HCT116 (cell line): Measurements from ENCODE around the gene MYLK3. TPM values are rescaled to one million over a fixed set of nuclear protein-coding genes. Genes with fewer than 3 reads are reported as not detected.

ENCODE experiments used
- ATAC-seq: fragments of 200-7000 bp; cut with Tn5 transposase; 2 replicates; pipeline ENCODE4 v1.9.1; 2020; ENCODE audit warnings: mild to moderate bottlenecking, moderate library complexity
- BruUV-seq: library from RNA; stranded (reverse); fragments of 400-500 nt; replicated peaks from 2 replicates; lab custom pipeline; 2021; lab: Mats Ljungman, UMichigan
- CTCF ChIA-PET: fragments of 300-600 bp; sonication (Branson Sonifier 250); formaldehyde crosslinking; loops from one replicate; lab custom pipeline; 2021; ENCODE audit warnings: antibody characterized with exemption; lab: Charles Lee
- POLR2A ChIA-PET: fragments of 300-600, 350-600 bp; sonication (Branson Sonifier 250); formaldehyde crosslinking; loops from one replicate; lab custom pipeline; 2021; ENCODE audit warnings: antibody characterized with exemption; lab: Charles Lee
- RAD21 ChIA-PET, 2 experiments: fragments of 300-600 bp; sonication (Branson Sonifier 250); formaldehyde crosslinking; loops; one replicate each; lab custom pipeline; 2023; ENCODE audit warnings: low total read pairs in 2 of 2; ENCODE audit not compliant: uncharacterized antibody in 2 of 2, unreplicated experiment in 2 of 2, low non-redundant PET in 1 of 2; lab: Charles Lee
- DNase-seq: peaks from one replicate; pipeline ENCODE4 v3.0.0-alpha.2; 2010; ENCODE audit warnings: low read depth, low spot score
- H2AFZ ChIP-seq: fragments of 200-600 bp; shearing (Covaris generic), sonication (generic); 2 replicates; pipeline ENCODE4 v1.6.1; 2017; ENCODE audit warnings: low read depth, mixed run types, mixed read lengths, antibody characterized with exemption, low read length; ENCODE audit not compliant: poor library complexity, severe bottlenecking
- H3K27ac ChIP-seq: 2 replicates; pipeline ENCODE4 v1.5.1; 2012; ENCODE audit warnings: low read depth, low read length
- H3K27me3 ChIP-seq: fragments of 200-600 bp; sonication (generic); 2 replicates; pipeline ENCODE4 v1.6.1; 2016; ENCODE audit warnings: mixed run types, low read length, mixed read lengths; ENCODE audit not compliant: insufficient read depth
- H3K36me3 ChIP-seq, 2 experiments: fragments of 200-500 bp in 1 of 2; fragments of 200-600 bp in 1 of 2; sonication (Bioruptor generic) in 1 of 2; sonication (generic) in 1 of 2; 2 replicates each; pipeline versions ENCODE4 v1.5.1 to v1.6.1; 2014 to 2016; ENCODE audit warnings: low read length in 2 of 2, inconsistent platforms in 1 of 2, mixed read lengths in 1 of 2, mixed run types in 1 of 2; ENCODE audit not compliant: insufficient read depth in 2 of 2, control insufficient read depth in 1 of 2
- H3K4me1 ChIP-seq, 2 experiments: fragments of 200-600 bp in 1 of 2; sonication (generic) in 1 of 2; 2 replicates each; pipeline versions ENCODE4 v1.5.1 to v1.6.1; 2012 to 2017; ENCODE audit warnings: low read length in 2 of 2, inconsistent platforms in 1 of 2, mild to moderate bottlenecking in 1 of 2, mixed read lengths in 1 of 2, mixed run types in 1 of 2, moderate library complexity in 1 of 2; ENCODE audit not compliant: insufficient read depth in 2 of 2, control insufficient read depth in 1 of 2
- H3K4me2 ChIP-seq: fragments of 200-600 bp; sonication (generic); 2 replicates; pipeline ENCODE4 v1.6.1; 2017; ENCODE audit warnings: mixed run types, low read length, mixed read lengths
- H3K4me3 ChIP-seq, 2 experiments: fragments of 200-600 bp in 1 of 2; sonication (generic) in 1 of 2; replicated peaks in 1 of 2; 2 replicates each; pipeline ENCODE4 v1.5.1; 2011 to 2016; ENCODE audit warnings: low read length in 2 of 2, control low read depth in 1 of 2, low read depth in 1 of 2, mild to moderate bottlenecking in 1 of 2, mixed read lengths in 1 of 2, mixed run types in 1 of 2
- H3K79me2 ChIP-seq: fragments of 200-600 bp; sonication (generic); 2 replicates; pipeline ENCODE4 v1.6.1; 2017; ENCODE audit warnings: mild to moderate bottlenecking, mixed run types, low read length, moderate library complexity, mixed read lengths; ENCODE audit not compliant: insufficient read depth
- H3K9ac ChIP-seq: fragments of 200-600 bp; sonication (generic); 2 replicates; pipeline ENCODE4 v1.6.1; 2016; ENCODE audit warnings: low read length, mixed read lengths
- H3K9me2 ChIP-seq: fragments of 200-600 bp; sonication (generic), shearing (Covaris generic); 2 replicates; pipeline ENCODE4 v1.6.1; 2017; ENCODE audit warnings: mixed run types, mild to moderate bottlenecking, moderate library complexity; ENCODE audit not compliant: insufficient read depth
- H3K9me3 ChIP-seq, 2 experiments: fragments of 200-500 bp in 1 of 2; fragments of 200-600 bp in 1 of 2; sonication (Bioruptor generic) in 1 of 2; sonication (generic) in 1 of 2; 2 replicates each; pipeline ENCODE4 v1.6.1; 2014 to 2017; ENCODE audit warnings: low read length in 2 of 2, mixed read lengths in 2 of 2, inconsistent platforms in 1 of 2, low read depth in 1 of 2, mild to moderate bottlenecking in 1 of 2, mixed run types in 1 of 2, moderate library complexity in 1 of 2; ENCODE audit not compliant: control insufficient read depth in 1 of 2, insufficient read depth in 1 of 2
- H4K20me1 ChIP-seq: fragments of 200-600 bp; sonication (generic), shearing (Covaris generic); 2 replicates; pipeline ENCODE4 v1.6.1; 2017; ENCODE audit warnings: mixed run types, mild to moderate bottlenecking, moderate library complexity; ENCODE audit not compliant: insufficient read depth
- ATF3 ChIP-seq: IDR thresholded peaks from 2 replicates; pipeline ENCODE4 v1.6.1; 2012
- CBX3 ChIP-seq: IDR thresholded peaks from 2 replicates; pipeline ENCODE4 v1.6.1; 2012; ENCODE audit warnings: low read depth
- ELF1 ChIP-seq: IDR thresholded peaks from 2 replicates; pipeline ENCODE4 v1.6.1; 2012; ENCODE audit warnings: low read depth, borderline replicate concordance
- EZH2 ChIP-seq: fragments of 200-600 bp; sonication (generic); IDR thresholded peaks from 2 replicates; pipeline ENCODE4 v1.6.1; 2017; ENCODE audit warnings: antibody characterized with exemption, mixed run types
- JUND ChIP-seq: IDR thresholded peaks from 2 replicates; pipeline ENCODE4 v1.6.1; 2012
- POLR2A ChIP-seq: IDR thresholded peaks from 2 replicates; pipeline ENCODE4 v1.7.0; 2011; ENCODE audit warnings: borderline replicate concordance; ENCODE audit not compliant: insufficient read depth, insufficient read length; ENCODE audit errors: extremely low read depth
- POLR2AphosphoS5 ChIP-seq: IDR thresholded peaks from 2 replicates; pipeline ENCODE4 v1.6.1; 2011; ENCODE audit warnings: mild to moderate bottlenecking, low read depth, low read length, moderate library complexity
- RAD21 ChIP-seq: IDR thresholded peaks from 2 replicates; pipeline ENCODE4 v1.6.1; 2012; ENCODE audit warnings: low read depth, mild to moderate bottlenecking
- REST ChIP-seq: IDR thresholded peaks from 2 replicates; pipeline ENCODE4 v1.6.1; 2012; ENCODE audit warnings: low read depth
- SP1 ChIP-seq: IDR thresholded peaks from 2 replicates; pipeline ENCODE4 v1.6.1; 2012; ENCODE audit warnings: low read depth
- YY1 ChIP-seq: IDR thresholded peaks from 2 replicates; pipeline ENCODE4 v1.6.1; 2011; ENCODE audit warnings: low read length, low read depth, moderate library complexity, mild to moderate bottlenecking; ENCODE audit not compliant: insufficient replicate concordance; ENCODE audit errors: extremely low read depth
- ZFX ChIP-seq: fragments of 450-650 bp; IDR thresholded peaks from 2 replicates; pipeline ENCODE4 v1.6.1; 2017
- intact Hi-C: fragments of 100-400 bp; cut with micrococcal nuclease; formaldehyde crosslinking; loops from 2 replicates; pipeline ENCODE4 v1.10.0; 2022
- total RNA-seq: library from RNA; stranded (reverse); gene quantifications from one replicate; pipeline ENCODE4 v1.2.1, GENCODE V29; 2021; ENCODE audit not compliant: unreplicated experiment

Gene MYLK3
- total RNA-seq, 1 experiment from 2014 or later: 0.22 TPM

GRCh38 chr16:46693598-46693997, 54.5 kb downstream of the MYLK3 start (continued):
- TF ChIP-seq REST (no peak), SP1 (no peak), YY1 (no peak), RAD21 (no peak), JUND (no peak), CBX3 (no peak), POLR2A (no peak)

- intact Hi-C loops: no loop called here
- Histone ChIP-seq H3K4me3 (0 out of 4 replicates have a peak overlapping the region, but pooled peaks of 1 of the 2 experiments have one; percentile 95), H3K27me3 (no peaks in the 10 kb centered on the region)
These were observed 56.4 kb downstream of the MYLK3 start for GRCh38 chr16:46691726-46692125.

More at GRCh38 chr16:46691726-46692125, 56.4 kb downstream of the MYLK3 start:
- Histone ChIP-seq H3K36me3 (peaks cover 34 to 45% of the 10 kb centered on the region in 2 experiments), H4K20me1 (peaks cover 11% of the 10 kb centered on the region; the same call in 1 of the 2 replicates), H3K27ac (no peak overlapping the region), H3K9me3 (no peaks in the 10 kb centered on the region), H3K79me2 (peaks cover 59% of the 10 kb centered on the region), H2AFZ (no peak overlapping the region), H3K4me1 (peaks cover 14 to 23% of the 10 kb centered on the region in 2 experiments; a peak in 3 of 4 replicates), H3K9me2 (no peaks in the 10 kb centered on the region), H3K9ac (no peak overlapping the region), H3K4me2 (peak overlapping the region; percentile 90; the same call in 1 of the 2 replicates)
- TF ChIP-seq CBX3 (no peak), ELF1 (no peak), ATF3 (no peak), ZFX (no peak), EZH2 (no peak), POLR2AphosphoS5 (no peak)
- no TSS peak for BruUV-seq
- POLR2A ChIA-PET: no interaction called here
- CTCF ChIA-PET: interaction anchor here (1.2 kb wide), 1 partner anchor 18 kb away, joined by 4 read pairs; no protein-coding TSS in a partner anchor
- DNase-seq (no peak), ATAC-seq (no peak)
- RAD21 ChIA-PET: no interaction called here
